GM18867 (cell line): Measurements from ENCODE around the gene RFPL2.
"Not testable (repeated sequence)": the region's sequence is repeated elsewhere in the genome, so short reads cannot be mapped to it uniquely, and the experiment has no call there.

Experiments
- ATAC-seq: cut with Tn5 transposase; IDR thresholded peaks from one replicate; pipeline ENCODE4 v1.9.1; 2021; ENCODE audit warnings: mild to moderate bottlenecking, moderate library complexity; ENCODE audit not compliant: unreplicated experiment

The RFPL2 gene

GRCh38 chr22:32175115-32175514 lies 29.8 kb downstream of the RFPL2 start:
- ATAC-seq: no peak

- ATAC-seq: no peak
Observed at GRCh38 chr22:32165681-32166080, 39.2 kb downstream of the RFPL2 start.

- ATAC-seq: no peak
Observed at GRCh38 chr22:32164075-32164860, 40.6 kb downstream of the RFPL2 start.

GRCh38 chr22:32160411-32160810 lies 44.5 kb downstream of the RFPL2 start:
- ATAC-seq: not testable (repeated sequence)

- ATAC-seq: no peak
Observed at GRCh38 chr22:32158712-32159533, 46.0 kb downstream of the RFPL2 start, which contains the start of gene C22orf42. Gene C22orf42, minus strand, starts transcription at chr22:32159303. Its CDS starts 88 bp downstream, at chr22:32159215.

GRCh38 chr22:32157632-32158031 lies 47.2 kb downstream of the RFPL2 start:
- not testable (repeated sequence) for ATAC-seq

- not testable (repeated sequence) for ATAC-seq
Observed at GRCh38 chr22:32154727-32155126, 50.1 kb downstream of the RFPL2 start.

GRCh38 chr22:32151641-32152040 lies 53.2 kb downstream of the RFPL2 start:
- ATAC-seq: not testable (repeated sequence)

GRCh38 chr22:32150647-32151046 lies 54.2 kb downstream of the RFPL2 start:
- not testable (repeated sequence) for ATAC-seq

GRCh38 chr22:32148372-32148771 lies 56.5 kb downstream of the RFPL2 start:
- ATAC-seq: not testable (repeated sequence)

GRCh38 chr22:32147128-32147527 lies 57.7 kb downstream of the RFPL2 start:
- ATAC-seq: not testable (repeated sequence)

GRCh38 chr22:32144496-32145274 lies 60.2 kb downstream of the RFPL2 start:
- ATAC-seq: no peak

GRCh38 chr22:32142600-32142999 lies 62.3 kb downstream of the RFPL2 start:
- ATAC-seq: no peak

GRCh38 chr22:32140688-32141087 lies 64.2 kb downstream of the RFPL2 start:
- not testable (repeated sequence) for ATAC-seq
